HepG2 (cell line): Measurements from ENCODE around the gene NIT2. TPM values are rescaled to one million over a fixed set of nuclear protein-coding genes. Genes with fewer than 3 reads are reported as not detected.

Experiments used
- ARID3A ChIP-seq: IDR thresholded peaks from 2 replicates; pipeline ENCODE4 v1.6.1; 2012; ENCODE audit warnings: low read depth, low read length, improper control_type of control experiment
- ATF3 ChIP-seq: sonication (generic); formaldehyde crosslinking; IDR thresholded peaks from 2 replicates; pipeline ENCODE4 v1.4.0; 2020; ENCODE audit warnings: missing genetic modification reagents
- BHLHE40 ChIP-seq: IDR thresholded peaks from 2 replicates; pipeline ENCODE4 v1.6.1; 2011; ENCODE audit warnings: low read length, improper control_type of control experiment
- ELF3 ChIP-seq: IDR thresholded peaks from 2 replicates; pipeline ENCODE4 v1.6.1; 2016; ENCODE audit warnings: missing genetic modification reagents, missing compliant biosample characterization
- MBD4 ChIP-seq: IDR thresholded peaks from 2 replicates; pipeline ENCODE4 v1.6.1; 2012; ENCODE audit warnings: low read length, inconsistent platforms, borderline replicate concordance
- MTERF4 ChIP-seq: sonication (generic); formaldehyde crosslinking; IDR thresholded peaks from 2 replicates; pipeline ENCODE4 v1.8.0; 2023; ENCODE audit warnings: mild to moderate bottlenecking, missing genetic modification reagents
- NKX3-1 ChIP-seq: sonication (generic); formaldehyde crosslinking; IDR thresholded peaks from 2 replicates; pipeline ENCODE4 v1.5.0; 2020; ENCODE audit warnings: missing genetic modification reagents
- RXRA ChIP-seq: sonication (generic); formaldehyde crosslinking; IDR thresholded peaks from 2 replicates; pipeline ENCODE4 v1.5.1; 2020; ENCODE audit warnings: missing genetic modification reagents
- RXRB ChIP-seq: IDR thresholded peaks from 2 replicates; pipeline ENCODE4 v1.6.1; 2016; ENCODE audit warnings: borderline replicate concordance, missing genetic modification reagents, missing compliant biosample characterization
- SMC3 ChIP-seq: IDR thresholded peaks from 2 replicates; pipeline ENCODE4 v1.6.1; 2011; ENCODE audit warnings: low read length, improper control_type of control experiment
- SOX6 ChIP-seq, 2 experiments: fragments of 450-650 bp in 1 of 2; sonication (generic) in 1 of 2; formaldehyde crosslinking in 1 of 2; IDR thresholded peaks; 2 replicates each; pipeline versions ENCODE4 v1.4.0 to v1.6.1; 2017 to 2020; ENCODE audit warnings: antibody characterized with exemption in 1 of 2, mild to moderate bottlenecking in 1 of 2, missing genetic modification reagents in 1 of 2
- ZNF232 ChIP-seq: sonication (generic); formaldehyde crosslinking; IDR thresholded peaks from 2 replicates; pipeline ENCODE4 v1.4.0; 2020; ENCODE audit warnings: missing genetic modification reagents, borderline replicate concordance
- ZNF296 ChIP-seq: sonication (generic); formaldehyde crosslinking; conservative IDR thresholded peaks from 2 replicates; pipeline ENCODE4 v1.5.0; 2020; ENCODE audit warnings: mild to moderate bottlenecking, missing genetic modification reagents
- ZNF512B ChIP-seq: sonication (generic); formaldehyde crosslinking; IDR thresholded peaks from 2 replicates; pipeline ENCODE4 v1.5.1; 2020; ENCODE audit warnings: missing genetic modification reagents, mild to moderate bottlenecking, borderline replicate concordance
- ZNF563 ChIP-seq: sonication (generic); formaldehyde crosslinking; IDR thresholded peaks from 2 replicates; pipeline ENCODE4 v1.8.0; 2022; ENCODE audit warnings: mild to moderate bottlenecking, moderate library complexity, missing genetic modification reagents
- ZNF609 ChIP-seq: sonication (generic); formaldehyde crosslinking; IDR thresholded peaks from 2 replicates; pipeline ENCODE4 v1.4.0; 2020; ENCODE audit warnings: mild to moderate bottlenecking, missing genetic modification reagents, borderline replicate concordance
- ZSCAN5A ChIP-seq: sonication (generic); formaldehyde crosslinking; IDR thresholded peaks from 2 replicates; pipeline ENCODE4 v1.8.0; 2022; ENCODE audit warnings: mild to moderate bottlenecking, missing genetic modification reagents, borderline replicate concordance
- polyA plus RNA-seq, 8 experiments: library from polyadenylated mRNA; depleted of rRNA in 3 of 8; stranded (reverse) in 7 of 8; unstranded in 1 of 8; fragments of >200 nt; fragmentation: Illumina TruSeq in 4 of 8; extraction: Trizol in 4 of 8; gene quantifications; 2 replicates each; pipeline versions ENCODE4 v1.2.1 to v1.2.3, GENCODE V29; 2011 to 2016; ENCODE audit warnings: low read depth in 4 of 8, missing spikeins in 1 of 8, mixed read lengths in 1 of 8; ENCODE audit not compliant: insufficient read depth in 1 of 8
- total RNA-seq, 5 experiments: library from RNA; depleted of rRNA; stranded (reverse); fragments of >200 nt; fragmentation: Illumina TruSeq; extraction: Trizol; gene quantifications; 2 replicates each; pipeline ENCODE4 v1.2.3, GENCODE V29; 2016; ENCODE audit warnings: low read depth in 1 of 5

NIT2 gene
- total and polyA plus RNA-seq, 2 of the 13 experiments (the other 11 are each of a cell fraction or from before 2014, with no cell fraction given), result 43.4 to 49.1 TPM

GRCh38 chr3:100386437-100387074, 52.0 kb downstream of the NIT2 start (continued):
- TF ChIP-seq ZNF609 (peak; percentile 80), ZNF563 (CRISPR knock-in tag) (no peak), NKX3-1 (CRISPR knock-in tag) (no peak), ZNF296 (CRISPR knock-in tag) (no peak), ELF3 (peak; percentile 42), ARID3A (peak; percentile 39; the same call in 1 of the 2 replicates), SOX6 (IDR thresholded peaks at IDR 0.05) (no peak), SOX6 (CRISPR knock-in tag; IDR thresholded peaks at IDR 0.05) (peak; percentile 35; the same call in 1 of the 2 replicates), RXRB (peak; percentile 47; the same call in 1 of the 2 replicates), ZNF232 (CRISPR knock-in tag) (no peak), BHLHE40 (no peak), MBD4 (peak; percentile 28; the same call in 1 of the 2 replicates), ATF3 (CRISPR knock-in tag) (no peak), RXRA (CRISPR knock-in tag) (no peak), ZSCAN5A (no peak), ZNF512B (CRISPR knock-in tag) (no peak), MTERF4 (no peak), SMC3 (no peak)
